ENCODE measurements around the gene OR2A14.

Gene OR2A14

GRCh38 chr7:144133307-144133706 is 10.3 kb downstream of the OR2A14 start:
- Histone ChIP-seq H3K4me3 (replicated peaks; ENCODE audit: low read depth, low read length) (no peak overlapping the region), H3K27me3 (replicated peaks; ENCODE audit: control insufficient read depth, insufficient read depth, low read length) (no peaks in the 10 kb centered on the region), H3K36me3 (ENCODE audit: control insufficient read depth, insufficient read depth, low read length) (no peaks in the 10 kb centered on the region)
- DNase-seq (ENCODE audit: extremely low read depth, insufficient read length) = no peak
- no peak for TF ChIP-seq CTCF (IDR thresholded peaks at IDR 0.05; ENCODE audit: insufficient read depth, low read length, poor library complexity, severe bottlenecking)

- TF ChIP-seq CTCF (IDR thresholded peaks at IDR 0.05; ENCODE audit: insufficient read depth, low read length, poor library complexity, severe bottlenecking) = no peak
- DNase-seq (ENCODE audit: extremely low read depth, insufficient read length) = no peak
Measured at GRCh38 chr7:144134116-144134515, 11.1 kb downstream of the OR2A14 start.

GRCh38 chr7:144137501-144137900 is 14.5 kb downstream of the OR2A14 start:
- Histone ChIP-seq H3K36me3 (ENCODE audit: control insufficient read depth, insufficient read depth, low read length) (no peaks in the 10 kb centered on the region), H3K4me3 (replicated peaks; ENCODE audit: low read depth, low read length) (no peak overlapping the region), H3K27me3 (replicated peaks; ENCODE audit: control insufficient read depth, insufficient read depth, low read length) (no peaks in the 10 kb centered on the region)
- no peak for DNase-seq (ENCODE audit: extremely low read depth, insufficient read length)
- TF ChIP-seq CTCF (IDR thresholded peaks at IDR 0.05; ENCODE audit: insufficient read depth, low read length, poor library complexity, severe bottlenecking) = no peak

More at GRCh38 chr7:144134116-144134515, 11.1 kb downstream of the OR2A14 start:
- H3K4me3 ChIP-seq (replicated peaks; ENCODE audit: low read depth, low read length) = no peak overlapping the region
- H3K27me3 ChIP-seq (replicated peaks; ENCODE audit: control insufficient read depth, insufficient read depth, low read length) = no peaks in the 10 kb centered on the region
- H3K36me3 ChIP-seq (ENCODE audit: control insufficient read depth, insufficient read depth, low read length) = no peaks in the 10 kb centered on the region

DNA sequence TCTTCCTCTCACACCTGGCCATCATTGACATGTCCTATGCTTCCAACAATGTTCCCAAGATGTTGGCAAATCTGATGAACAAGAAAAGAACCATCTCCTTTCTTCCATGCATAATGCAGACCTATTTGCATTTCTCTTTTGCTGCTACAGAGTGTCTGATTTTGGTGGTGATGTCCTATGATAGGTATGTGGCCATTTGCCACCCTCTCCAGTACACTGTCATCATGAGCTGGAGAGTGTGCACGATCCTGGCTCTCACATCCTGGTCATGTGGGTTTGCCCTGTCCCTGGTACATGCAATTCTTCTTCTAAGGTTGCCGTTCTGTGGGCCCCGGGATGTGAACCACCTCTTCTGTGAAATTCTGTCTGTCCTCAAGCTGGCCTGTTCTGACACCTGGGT is 19.2 kb downstream of the OR2A14 start:
- DNase-seq (ENCODE audit: extremely low read depth, insufficient read length) = no peak
- no peaks in the 10 kb centered on the region for H3K36me3 ChIP-seq (ENCODE audit: control insufficient read depth, insufficient read depth, low read length)
- H3K27me3 ChIP-seq (replicated peaks; ENCODE audit: control insufficient read depth, insufficient read depth, low read length) = no peaks in the 10 kb centered on the region
- TF ChIP-seq CTCF (IDR thresholded peaks at IDR 0.05; ENCODE audit: insufficient read depth, low read length, poor library complexity, severe bottlenecking) = no peak
- no peak overlapping the region for H3K4me3 ChIP-seq (replicated peaks; ENCODE audit: low read depth, low read length)

GRCh38 chr7:144144426-144144825 is 21.4 kb downstream of the OR2A14 start:
- no peaks in the 10 kb centered on the region for H3K27me3 ChIP-seq (replicated peaks; ENCODE audit: control insufficient read depth, insufficient read depth, low read length)
- no peaks in the 10 kb centered on the region for H3K36me3 ChIP-seq (ENCODE audit: control insufficient read depth, insufficient read depth, low read length)
- no peak for DNase-seq (ENCODE audit: extremely low read depth, insufficient read length)
- no peak overlapping the region for H3K4me3 ChIP-seq (replicated peaks; ENCODE audit: low read depth, low read length)
- no peak for TF ChIP-seq CTCF (IDR thresholded peaks at IDR 0.05; ENCODE audit: insufficient read depth, low read length, poor library complexity, severe bottlenecking)

DNA sequence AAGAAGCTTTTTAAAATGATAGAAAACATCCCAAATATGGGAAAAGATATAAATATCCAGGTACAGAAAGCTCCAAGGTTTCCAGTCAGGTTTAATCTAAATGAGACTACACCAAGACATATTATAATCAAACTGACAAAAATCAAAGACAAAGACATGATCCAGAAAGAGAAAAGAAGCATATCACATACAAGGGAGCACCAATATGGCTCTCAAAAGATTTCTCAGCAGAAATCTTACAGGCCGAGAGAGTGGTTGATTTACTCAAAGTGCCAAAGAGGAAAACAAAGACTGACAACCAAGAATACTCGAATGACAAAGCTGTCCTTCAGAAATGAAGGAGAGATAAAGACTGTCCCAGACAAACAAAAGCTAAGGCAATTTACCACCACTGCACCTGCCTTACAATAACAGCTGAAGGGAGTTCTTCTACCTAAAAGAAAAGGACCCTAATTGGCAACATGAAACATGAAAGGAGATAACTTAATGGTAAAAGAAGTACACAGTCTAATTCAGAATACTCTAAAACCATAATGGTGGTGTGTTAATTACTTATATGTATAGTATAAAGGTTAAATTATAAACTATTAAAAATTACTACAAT is 25.4 kb downstream of the OR2A14 start:
- no peaks in the 10 kb centered on the region for H3K36me3 ChIP-seq (ENCODE audit: control insufficient read depth, insufficient read depth, low read length)
- no peak for DNase-seq (ENCODE audit: extremely low read depth, insufficient read length)
- H3K27me3 ChIP-seq (replicated peaks; ENCODE audit: control insufficient read depth, insufficient read depth, low read length) = no peaks in the 10 kb centered on the region
- no peak overlapping the region for H3K4me3 ChIP-seq (replicated peaks; ENCODE audit: low read depth, low read length)
- no peak for TF ChIP-seq CTCF (IDR thresholded peaks at IDR 0.05; ENCODE audit: insufficient read depth, low read length, poor library complexity, severe bottlenecking)
